IMR-90 (cell line): Measurements from ENCODE around the gene TBCD. TPM values are rescaled to one million over a fixed set of nuclear protein-coding genes. Genes with fewer than 3 reads are reported as not detected.

Experiments used
- ATAC-seq: fragments of 200-7000 bp; cut with Tn5 transposase; 2 replicates; pipeline ENCODE4 v1.9.1; 2020; ENCODE audit warnings: low read depth, mild to moderate bottlenecking, moderate library complexity
- BruUV-seq: library from RNA; stranded (reverse); fragments of 400-500 nt; replicated peaks from 2 replicates; lab custom pipeline; 2021; lab: Mats Ljungman, UMichigan
- CTCF ChIA-PET: fragments of 300-600 bp; formaldehyde crosslinking; extraction: SDS; loops from one replicate; lab custom pipeline; 2021; ENCODE audit warnings: antibody characterized with exemption; lab: Yijun Ruan, JAX
- POLR2A ChIA-PET: fragments of 300-600 bp; sonication (Branson Sonifier 250); formaldehyde crosslinking; loops from one replicate; lab custom pipeline; 2022; ENCODE audit warnings: antibody characterized with exemption; ENCODE audit not compliant: unreplicated experiment; lab: Charles Lee
- DNase-seq: peaks from one replicate; pipeline ENCODE4 v3.0.0; 2013
- H2AFZ ChIP-seq: replicated peaks from 2 replicates; pipeline ENCODE3; 2013; ENCODE audit warnings: low read length, mild to moderate bottlenecking; ENCODE audit not compliant: poor library complexity
- H2AK5ac ChIP-seq: 2 replicates; pipeline ENCODE4 v1.6.1; 2013; ENCODE audit warnings: low read depth, low read length, inconsistent platforms
- H2AK9ac ChIP-seq: replicated peaks from 2 replicates; pipeline ENCODE3; 2013; ENCODE audit warnings: mild to moderate bottlenecking, low read depth, low read length, moderate library complexity; ENCODE audit not compliant: poor library complexity
- H2BK120ac ChIP-seq: 2 replicates; pipeline ENCODE4 v1.6.1; 2013; ENCODE audit warnings: low read depth, low read length, inconsistent platforms
- H2BK15ac ChIP-seq: 3 replicates; pipeline ENCODE4 v1.6.1; 2013; ENCODE audit warnings: low read depth, low read length, inconsistent platforms
- H2BK20ac ChIP-seq: 2 replicates; pipeline ENCODE4 v1.6.1; 2013; ENCODE audit warnings: low read depth, mild to moderate bottlenecking, inconsistent platforms, low read length, moderate library complexity
- H2BK5ac ChIP-seq: 2 replicates; pipeline ENCODE4 v1.6.1; 2013; ENCODE audit warnings: mild to moderate bottlenecking, low read depth, low read length, inconsistent platforms; ENCODE audit not compliant: poor library complexity, severe bottlenecking
- H3K14ac ChIP-seq: replicated peaks from 2 replicates; pipeline ENCODE4 v1.6.1; 2013; ENCODE audit warnings: low read depth, low read length, inconsistent platforms
- H3K18ac ChIP-seq: 2 replicates; pipeline ENCODE4 v1.6.1; 2013; ENCODE audit warnings: low read depth, low read length, control low read depth
- H3K23ac ChIP-seq: 2 replicates; pipeline ENCODE4 v1.6.1; 2013; ENCODE audit warnings: low read depth, low read length, inconsistent platforms
- H3K27ac ChIP-seq: 2 replicates; pipeline ENCODE4 v1.5.1; 2013; ENCODE audit warnings: mild to moderate bottlenecking, control low read depth, low read length; ENCODE audit not compliant: insufficient read depth
- H3K27me3 ChIP-seq: 2 replicates; pipeline ENCODE4 v1.6.1; 2013; ENCODE audit warnings: low read length; ENCODE audit not compliant: control insufficient read depth, insufficient read depth
- H3K36me3 ChIP-seq: 2 replicates; pipeline ENCODE4 v1.6.1; 2013; ENCODE audit warnings: low read length, mixed read lengths; ENCODE audit not compliant: control insufficient read depth, insufficient read depth
- H3K4ac ChIP-seq: 2 replicates; pipeline ENCODE4 v1.6.1; 2013; ENCODE audit warnings: low read depth, low read length, inconsistent platforms
- H3K4me1 ChIP-seq: 2 replicates; pipeline ENCODE4 v1.6.1; 2013; ENCODE audit warnings: low read length, mixed read lengths; ENCODE audit not compliant: control insufficient read depth, insufficient read depth
- H3K4me2 ChIP-seq: 2 replicates; pipeline ENCODE4 v1.6.1; 2013; ENCODE audit warnings: low read depth, mild to moderate bottlenecking, control low read depth, low read length, moderate library complexity
- H3K4me3 ChIP-seq: 2 replicates; pipeline ENCODE4 v1.5.1; 2013; ENCODE audit warnings: low read depth, mild to moderate bottlenecking, control low read depth, low read length, moderate library complexity; ENCODE audit not compliant: insufficient read depth
- H3K56ac ChIP-seq: 2 replicates; pipeline ENCODE4 v1.6.1; 2013; ENCODE audit warnings: low read length, inconsistent platforms; ENCODE audit not compliant: insufficient read depth; ENCODE audit errors: extremely low read depth
- H3K79me1 ChIP-seq, 2 experiments: 2 replicates each; pipeline ENCODE4 v1.6.1; 2013; ENCODE audit warnings: low read length in 2 of 2, inconsistent platforms in 1 of 2, low read depth in 1 of 2
- H3K9ac ChIP-seq: 2 replicates; pipeline ENCODE4 v1.6.1; 2013; ENCODE audit warnings: low read depth, low read length, control low read depth
- H3K9me1 ChIP-seq: 2 replicates; pipeline ENCODE4 v1.6.1; 2013; ENCODE audit warnings: low read length, inconsistent platforms; ENCODE audit not compliant: insufficient read depth
- H3K9me3 ChIP-seq: 2 replicates; pipeline ENCODE4 v1.6.1; 2013; ENCODE audit warnings: low read length; ENCODE audit not compliant: control insufficient read depth, insufficient read depth
- H4K20me1 ChIP-seq: 2 replicates; pipeline ENCODE4 v1.6.1; 2013; ENCODE audit warnings: low read length, inconsistent platforms; ENCODE audit not compliant: insufficient read depth
- H4K5ac ChIP-seq: 2 replicates; pipeline ENCODE4 v1.6.1; 2013; ENCODE audit warnings: mild to moderate bottlenecking, low read depth, low read length, control low read depth
- H4K8ac ChIP-seq, 2 experiments: 2 replicates each; pipeline ENCODE4 v1.6.1; 2013; ENCODE audit warnings: low read depth in 2 of 2, low read length in 2 of 2, control low read depth in 1 of 2, inconsistent platforms in 1 of 2
- H4K91ac ChIP-seq: 2 replicates; pipeline ENCODE4 v1.6.1; 2013; ENCODE audit warnings: low read depth, low read length, inconsistent platforms; ENCODE audit not compliant: insufficient read depth
- BHLHE40 ChIP-seq: fragments of 150-350 bp; IDR thresholded peaks from 2 replicates; pipeline ENCODE4 v1.6.1; 2016; ENCODE audit warnings: mild to moderate bottlenecking, low read depth, low read length
- CEBPB ChIP-seq: IDR thresholded peaks from 2 replicates; pipeline ENCODE4 v1.6.1; 2012; ENCODE audit warnings: low read depth, low read length, improper control_type of control experiment
- CHD1 ChIP-seq: IDR thresholded peaks from 2 replicates; pipeline ENCODE4 v1.6.1; 2012; ENCODE audit warnings: low read depth, low read length, improper control_type of control experiment
- CTCF ChIP-seq: conservative IDR thresholded peaks from 2 replicates; pipeline ENCODE4 v1.5.1; 2012; ENCODE audit warnings: mild to moderate bottlenecking, low read depth, low read length, improper control_type of control experiment
- ELK1 ChIP-seq: fragments of 150-350 bp; IDR thresholded peaks from 2 replicates; pipeline ENCODE4 v1.6.1; 2016; ENCODE audit warnings: low read depth, mild to moderate bottlenecking, low read length, moderate library complexity, borderline replicate concordance
- MAFK ChIP-seq: IDR thresholded peaks from 2 replicates; pipeline ENCODE4 v1.6.1; 2012; ENCODE audit warnings: low read depth, low read length, improper control_type of control experiment
- MAZ ChIP-seq: IDR thresholded peaks from 2 replicates; pipeline ENCODE4 v1.6.1; 2012; ENCODE audit warnings: low read depth, mild to moderate bottlenecking, low read length, improper control_type of control experiment, moderate library complexity, borderline replicate concordance
- MXI1 ChIP-seq: IDR thresholded peaks from 2 replicates; pipeline ENCODE4 v1.6.1; 2012; ENCODE audit warnings: low read depth, mild to moderate bottlenecking, low read length, moderate library complexity, borderline replicate concordance
- POLR2A ChIP-seq: IDR thresholded peaks from 2 replicates; pipeline ENCODE4 v1.6.1; 2012; ENCODE audit warnings: mild to moderate bottlenecking, low read depth, low read length
- RCOR1 ChIP-seq: IDR thresholded peaks from 2 replicates; pipeline ENCODE4 v1.6.1; 2012; ENCODE audit warnings: mild to moderate bottlenecking, low read length, improper control_type of control experiment; ENCODE audit not compliant: insufficient replicate concordance
- RFX5 ChIP-seq: IDR thresholded peaks from 2 replicates; pipeline ENCODE4 v1.8.0; 2012; ENCODE audit warnings: low read depth, mild to moderate bottlenecking, low read length, moderate library complexity
- SMC3 ChIP-seq: fragments of 150-350 bp; IDR thresholded peaks from 2 replicates; pipeline ENCODE4 v1.6.1; 2016; ENCODE audit warnings: low read depth, mild to moderate bottlenecking, antibody characterized with exemption, low read length, moderate library complexity
- USF2 ChIP-seq: fragments of 150-350 bp; IDR thresholded peaks from 2 replicates; pipeline ENCODE4 v1.6.1; 2017; ENCODE audit warnings: mild to moderate bottlenecking, antibody characterized with exemption, low read length, low read depth
- WGBS, 2 experiments: methylation state at CpG; one replicate each; pipeline versions ENCODE4 v1.1.5 to v1.1.7; 2013; ENCODE audit warnings: missing lambda C conversion rate in 2 of 2; ENCODE audit not compliant: insufficient read length in 1 of 2; ENCODE audit errors: extremely low coverage in 2 of 2; 5-methylcytosine and 5-hydroxymethylcytosine counted together
- dilution Hi-C: fragments of 300-500 bp; cut with HindIII; formaldehyde crosslinking; loops from one replicate; pipeline ENCODE4 v1.14.3; 2018; ENCODE audit warnings: low sequenced_read_pairs; ENCODE audit not compliant: unreplicated experiment
- in situ Hi-C: fragments of 300-500 bp; cut with MboI; formaldehyde crosslinking; loops from 3 replicates; pipeline ENCODE4 v1.14.3; 2019; ENCODE audit warnings: low sequenced_read_pairs, inconsistent platforms, mixed read lengths
- intact Hi-C: fragments of 100-400 bp; cut with micrococcal nuclease; formaldehyde crosslinking; loops from 2 replicates; pipeline ENCODE4 v1.10.0; 2022
- polyA plus RNA-seq, 3 experiments: library from polyadenylated mRNA; depleted of rRNA; stranded (reverse); fragments of >200 nt; gene quantifications; 2 replicates each; pipeline ENCODE4 v1.2.3, GENCODE V29; 2012; ENCODE audit warnings: low replicate concordance in 1 of 3
- total RNA-seq: library from RNA; depleted of rRNA; stranded (reverse); fragments of >200 nt; gene quantifications from 2 replicates; pipeline ENCODE4 v1.2.3, GENCODE V29; 2012

TBCD gene
- total and polyA plus RNA-seq, 2 of the 4 experiments (the other 2 are of a cell fraction) = 21.9 to 54.5 TPM

GRCh38 chr17:82878527-82878926, 126.7 kb downstream of the TBCD start:
- BruUV-seq = no TSS peak
- no peaks in the 10 kb centered on the region for H3K27me3 ChIP-seq
- no peaks in the 10 kb centered on the region for H3K9me3 ChIP-seq
- no peak for TF ChIP-seq CTCF
- no peak for TF ChIP-seq MAZ
- TF ChIP-seq RFX5 = no peak
- no peak for TF ChIP-seq MXI1
- no peak for TF ChIP-seq USF2
- no peak for TF ChIP-seq CHD1
- TF ChIP-seq POLR2A = no peak
- no peak for TF ChIP-seq ELK1
- no peak for TF ChIP-seq SMC3
- no peak for TF ChIP-seq CEBPB
- no peak for TF ChIP-seq MAFK
- TF ChIP-seq RCOR1 = no peak
- no peak for TF ChIP-seq BHLHE40
- POLR2A ChIA-PET = no interaction called here
- no peak overlapping the region for H4K91ac ChIP-seq
- no peak for DNase-seq
- 0 out of 2 replicates have a peak, but pooled peaks cover 3% of the 10 kb centered on the region for H3K9me1 ChIP-seq
- no peak overlapping the region for H3K9ac ChIP-seq
- H3K14ac ChIP-seq = no peak overlapping the region
- no CpG with 5 or more reads among the region's 9 CpGs for WGBS, 2 experiments
- H3K4me3 ChIP-seq = no peak overlapping the region
- no peak overlapping the region for H4K5ac ChIP-seq
- H3K23ac ChIP-seq = no peak overlapping the region
- no peak overlapping the region for H3K18ac ChIP-seq
- dilution Hi-C loops = no loop called here
- no peak overlapping the region for H2BK20ac ChIP-seq
- H4K8ac ChIP-seq = no peak overlapping the region
- peaks cover 6% of the 10 kb centered on the region; the same call in 1 of the 2 replicates for H3K4me1 ChIP-seq
- CTCF ChIA-PET = interaction anchor here (0.5 kb wide), 1 partner anchor 64 kb away, joined by 4 read pairs; no protein-coding TSS in a partner anchor
- H2BK15ac ChIP-seq = no peak overlapping the region
- H3K36me3 ChIP-seq = no peaks in the 10 kb centered on the region
- peaks cover 9 to 40% of the 10 kb centered on the region in 2 experiments; a peak in 2 of 4 replicates for H3K79me1 ChIP-seq
- intact Hi-C loops = loop anchor here (5.0 kb wide), 1 partner anchor 96 kb away; no protein-coding TSS in a partner anchor
- H2AFZ ChIP-seq = no peak overlapping the region
- H2BK5ac ChIP-seq = no peak overlapping the region
- H2BK120ac ChIP-seq = no peak overlapping the region
- H3K4ac ChIP-seq = no peak overlapping the region
- ATAC-seq = no peak
- H2AK9ac ChIP-seq = no peak overlapping the region
- H3K56ac ChIP-seq = no peak overlapping the region
- in situ Hi-C loops = no loop called here
- no peak overlapping the region for H3K27ac ChIP-seq
- H3K4me2 ChIP-seq = no peak overlapping the region
- no peaks in the 10 kb centered on the region for H4K20me1 ChIP-seq
- H2AK5ac ChIP-seq = no peak overlapping the region
